ENCODE data around the gene ZNF516.

ZNF516 gene

DNA sequence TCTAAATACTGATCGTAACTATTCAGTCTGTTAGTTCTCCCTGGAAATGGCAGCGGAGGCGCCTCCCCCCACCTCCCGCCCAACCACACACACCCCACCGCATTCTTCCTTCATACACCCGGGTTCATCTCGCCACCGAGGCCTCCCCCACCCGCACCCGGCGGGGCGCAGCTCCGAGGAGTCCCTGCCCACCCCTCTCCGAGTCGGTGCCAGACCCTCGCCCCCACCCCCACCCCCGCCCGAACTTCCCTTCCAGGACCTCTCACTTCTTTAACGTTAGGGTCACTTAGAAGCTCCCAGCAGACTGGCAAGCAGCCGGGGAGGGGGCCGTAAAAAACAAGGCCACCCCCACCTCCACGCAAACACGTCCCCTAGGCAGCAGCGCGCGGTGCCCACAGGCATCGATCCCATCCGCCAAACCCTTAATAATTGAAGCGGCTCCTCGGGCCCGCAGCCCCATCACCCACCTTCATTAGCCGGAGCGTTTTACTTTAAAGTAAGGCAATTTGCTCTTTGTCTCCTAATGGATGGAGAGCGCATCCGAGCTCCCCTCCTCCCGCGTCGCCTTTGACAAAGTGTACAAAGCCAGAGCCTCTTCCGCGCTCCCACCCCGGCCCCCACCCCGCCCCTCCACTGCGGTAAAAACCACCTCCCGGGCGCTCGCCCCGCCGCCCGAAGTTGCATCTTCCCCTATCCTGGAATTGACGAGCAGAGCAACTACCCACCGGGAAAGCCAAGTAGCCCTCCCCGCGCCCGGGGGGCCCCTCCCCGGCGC is 624 bp downstream of the ZNF516 start:
- peak overlapping the region; percentile 83 for H3K4me3 ChIP-seq (ENCODE audit: low read depth, low read length)
- TF ChIP-seq, protein P1, sequence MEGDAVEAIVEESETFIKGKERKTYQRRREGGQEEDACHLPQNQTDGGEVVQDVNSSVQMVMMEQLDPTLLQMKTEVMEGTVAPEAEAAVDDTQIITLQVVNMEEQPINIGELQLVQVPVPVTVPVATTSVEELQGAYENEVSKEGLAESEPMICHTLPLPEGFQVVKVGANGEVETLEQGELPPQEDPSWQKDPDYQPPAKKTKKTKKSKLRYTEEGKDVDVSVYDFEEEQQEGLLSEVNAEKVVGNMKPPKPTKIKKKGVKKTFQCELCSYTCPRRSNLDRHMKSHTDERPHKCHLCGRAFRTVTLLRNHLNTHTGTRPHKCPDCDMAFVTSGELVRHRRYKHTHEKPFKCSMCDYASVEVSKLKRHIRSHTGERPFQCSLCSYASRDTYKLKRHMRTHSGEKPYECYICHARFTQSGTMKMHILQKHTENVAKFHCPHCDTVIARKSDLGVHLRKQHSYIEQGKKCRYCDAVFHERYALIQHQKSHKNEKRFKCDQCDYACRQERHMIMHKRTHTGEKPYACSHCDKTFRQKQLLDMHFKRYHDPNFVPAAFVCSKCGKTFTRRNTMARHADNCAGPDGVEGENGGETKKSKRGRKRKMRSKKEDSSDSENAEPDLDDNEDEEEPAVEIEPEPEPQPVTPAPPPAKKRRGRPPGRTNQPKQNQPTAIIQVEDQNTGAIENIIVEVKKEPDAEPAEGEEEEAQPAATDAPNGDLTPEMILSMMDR (IDR thresholded peaks at IDR 0.05; ENCODE audit: low read depth, low read length), result no peak

DNA sequence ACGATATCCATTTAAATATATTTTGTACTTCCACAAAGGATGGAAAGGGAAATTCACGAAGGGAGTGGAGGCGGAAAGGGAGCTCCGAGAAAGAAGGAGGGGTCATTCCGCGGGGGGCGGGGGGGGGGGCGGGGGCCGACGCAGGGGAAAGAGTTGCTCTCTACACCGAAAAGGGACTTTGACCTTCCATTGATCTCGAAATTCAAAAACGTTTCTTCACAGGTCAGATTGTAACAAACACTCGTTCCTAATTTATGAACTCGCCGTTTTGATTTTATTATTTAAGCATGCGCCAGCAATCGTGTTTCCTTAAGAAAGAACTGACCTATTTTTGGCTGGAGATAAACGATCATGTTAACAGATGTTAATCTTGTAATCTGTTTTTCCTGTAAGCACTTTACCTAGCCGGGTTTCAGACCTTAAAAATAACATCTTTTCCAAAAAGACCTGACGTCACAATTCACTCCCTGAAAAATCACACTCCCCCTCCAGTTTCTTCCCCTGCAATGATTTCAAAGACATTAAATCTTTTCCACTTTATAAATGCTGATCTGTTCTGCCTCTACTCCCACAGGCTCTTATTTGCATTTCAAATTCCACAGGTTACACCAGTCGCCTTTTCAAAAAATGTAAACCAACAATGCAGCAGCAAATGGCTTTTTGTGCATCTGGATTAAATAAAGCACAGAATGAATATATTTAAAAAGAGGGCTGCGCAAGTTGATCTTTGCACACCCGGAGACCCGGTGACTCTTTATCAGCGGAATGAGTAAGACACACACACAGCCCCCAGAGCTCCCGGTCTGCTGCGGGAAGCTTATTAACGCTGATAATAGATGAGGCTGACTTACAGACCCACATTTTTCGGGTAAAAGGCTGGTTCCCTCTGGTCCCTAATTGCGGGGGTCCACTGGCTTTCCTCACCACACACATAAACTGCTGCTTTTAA is 1.6 kb downstream of the ZNF516 start:
- H3K4me3 ChIP-seq (ENCODE audit: low read depth, low read length), result peak overlapping the region; percentile 83
- TF ChIP-seq, protein P1 (IDR thresholded peaks at IDR 0.05; ENCODE audit: low read depth, low read length), result no peak

DNA sequence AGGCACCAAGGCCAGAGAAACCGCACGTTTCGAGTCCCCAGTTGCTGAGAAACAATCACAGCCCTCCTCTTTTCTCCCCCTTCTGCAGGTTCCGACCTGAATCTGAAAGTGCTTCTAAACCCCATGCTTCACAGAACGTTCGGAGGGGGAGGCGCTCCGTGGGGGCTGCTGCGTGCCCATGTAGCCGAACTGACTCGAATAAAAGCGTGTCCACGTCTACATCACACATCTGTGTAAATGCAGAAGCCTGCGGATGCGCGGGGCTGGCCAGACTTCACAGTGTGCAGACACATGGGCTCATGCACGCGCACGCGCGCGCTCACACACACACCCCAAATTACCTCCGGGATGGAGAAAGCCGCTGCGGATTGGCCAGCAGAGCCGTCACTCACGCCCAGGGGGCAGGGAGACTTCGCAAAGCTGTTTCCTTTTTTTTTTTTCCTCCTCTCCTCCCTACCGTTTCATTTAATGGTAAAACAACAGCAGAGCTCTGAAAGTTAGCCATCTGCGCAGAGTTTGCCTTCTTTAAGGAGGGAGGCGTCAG is 2.3 kb downstream of the ZNF516 start:
- TF ChIP-seq, protein P1 (IDR thresholded peaks at IDR 0.05; ENCODE audit: low read depth, low read length), result no peak

DNA sequence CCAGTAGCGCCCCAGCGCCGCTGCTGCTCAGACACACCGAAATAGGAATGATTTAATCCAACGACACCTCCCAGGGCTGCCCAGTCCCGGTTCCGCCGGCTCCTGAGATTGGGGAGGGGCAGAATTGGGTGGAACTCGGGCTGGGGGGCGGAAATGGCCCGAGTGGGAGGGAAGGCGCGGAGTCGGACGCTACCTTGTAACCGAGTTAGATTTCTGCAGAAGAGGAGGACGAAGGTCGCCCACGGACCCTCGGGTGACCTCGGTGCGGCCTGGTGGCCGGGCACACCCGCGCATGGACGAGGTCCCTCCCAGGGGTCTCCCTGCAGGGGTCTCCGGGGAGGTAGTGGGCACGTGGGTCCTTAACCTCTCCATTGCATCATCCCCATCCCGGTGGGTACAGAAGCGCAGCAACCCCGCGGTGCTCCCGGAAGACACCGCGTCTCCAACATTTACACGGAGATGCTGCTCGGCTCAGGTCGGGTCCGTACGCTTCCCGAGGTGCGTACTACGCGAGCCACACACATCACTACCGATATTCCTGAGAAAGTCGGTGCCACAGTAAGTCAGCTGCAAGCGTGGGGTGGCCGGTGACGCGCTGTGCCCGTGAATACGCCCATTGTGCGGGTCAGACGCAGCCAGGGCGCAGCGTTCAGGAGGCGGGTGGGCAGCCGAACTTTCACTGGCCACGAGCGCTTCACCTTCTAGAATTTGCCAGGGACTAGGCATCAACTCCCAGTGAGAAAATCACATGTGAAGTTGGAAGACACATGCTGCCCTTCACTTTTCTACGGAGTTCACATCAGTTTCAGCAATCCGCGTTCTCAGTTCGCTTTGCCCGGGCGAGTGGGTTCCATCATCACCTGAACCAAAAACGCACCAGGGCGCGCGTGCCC is 3.0 kb downstream of the ZNF516 start:
- H3K4me3 ChIP-seq (ENCODE audit: low read depth, low read length), result peak overlapping the region; percentile 83
- TF ChIP-seq, protein P1 (IDR thresholded peaks at IDR 0.05; ENCODE audit: low read depth, low read length), result no peak

More for the DNA sequence above, 2.3 kb downstream of the ZNF516 start:
- peak overlapping the region; percentile 83 for H3K4me3 ChIP-seq (ENCODE audit: low read depth, low read length)

DNA sequence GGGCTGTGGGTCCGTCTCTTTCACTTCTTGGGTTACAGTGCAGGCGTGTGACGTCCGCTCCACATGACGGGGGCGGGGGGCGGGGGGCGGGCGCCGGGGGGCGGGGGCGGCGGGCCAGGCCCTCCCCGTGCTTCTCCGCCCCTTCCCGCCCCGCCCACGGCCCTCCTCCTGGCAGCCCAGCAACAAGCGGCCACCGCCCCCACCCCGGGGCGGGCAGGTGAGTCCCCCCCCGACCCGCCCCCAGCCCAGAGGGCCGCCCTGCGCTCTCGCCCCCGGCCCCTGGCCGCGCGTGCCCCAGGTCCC is 3.6 kb downstream of the ZNF516 start:
- peak overlapping the region; percentile 83 for H3K4me3 ChIP-seq (ENCODE audit: low read depth, low read length)
- TF ChIP-seq, protein P1 (IDR thresholded peaks at IDR 0.05; ENCODE audit: low read depth, low read length), result no peak

DNA sequence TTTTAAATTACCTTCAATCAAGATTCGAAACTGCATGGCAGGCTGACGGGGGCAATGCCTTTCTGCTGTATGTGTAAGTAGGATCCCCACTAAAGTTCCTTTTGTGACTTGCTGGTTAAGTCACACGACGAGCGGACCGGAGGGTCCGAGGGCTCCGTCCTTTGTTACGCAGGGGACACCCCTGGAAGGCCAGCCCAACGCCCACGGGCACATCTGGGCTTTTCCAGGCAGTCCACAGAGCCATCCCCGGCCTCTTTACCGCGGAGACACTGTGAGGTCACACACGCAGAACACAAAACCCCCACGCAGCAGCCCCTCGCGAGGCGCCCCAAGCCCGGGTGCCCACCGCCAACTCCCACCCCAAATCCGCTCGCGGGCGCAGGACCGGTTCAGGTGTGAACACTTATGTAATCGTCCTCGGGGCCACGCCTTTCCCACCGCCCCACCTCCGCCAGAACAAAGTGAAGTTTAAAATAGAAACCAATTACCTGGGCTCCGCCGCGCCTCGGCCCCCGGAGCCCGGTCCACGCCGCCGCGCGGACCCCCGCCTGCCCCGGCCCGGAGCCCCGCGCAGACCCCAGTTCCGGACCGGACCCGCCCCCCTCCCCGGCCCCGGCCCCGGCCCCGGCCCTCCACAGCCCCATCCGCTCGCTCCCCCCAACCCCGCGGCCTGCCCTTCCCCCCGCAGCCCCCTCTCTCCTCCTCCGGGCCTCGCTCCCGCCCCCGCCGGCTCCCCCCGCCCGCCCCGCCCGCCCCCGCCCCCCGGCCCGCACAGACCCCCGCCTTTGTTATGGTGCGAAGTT is 4.2 kb downstream of the ZNF516 start:
- peak overlapping the region; percentile 83 for H3K4me3 ChIP-seq (ENCODE audit: low read depth, low read length)
- TF ChIP-seq, protein P1 (IDR thresholded peaks at IDR 0.05; ENCODE audit: low read depth, low read length), result no peak
